Activated CD4-positive, alpha-beta T cell treated with anti-CD3 and anti-CD28 coated beads, Interleukin-2, amount 50 U/mL, for 4 hours (primary cell): ENCODE measurements around the gene ALS2CL.

ENCODE experiments used
- DNase-seq, 2 experiments: peaks; one replicate each; pipeline ENCODE4 v3.0.0-alpha.2; 2020

The ALS2CL gene

DNA sequence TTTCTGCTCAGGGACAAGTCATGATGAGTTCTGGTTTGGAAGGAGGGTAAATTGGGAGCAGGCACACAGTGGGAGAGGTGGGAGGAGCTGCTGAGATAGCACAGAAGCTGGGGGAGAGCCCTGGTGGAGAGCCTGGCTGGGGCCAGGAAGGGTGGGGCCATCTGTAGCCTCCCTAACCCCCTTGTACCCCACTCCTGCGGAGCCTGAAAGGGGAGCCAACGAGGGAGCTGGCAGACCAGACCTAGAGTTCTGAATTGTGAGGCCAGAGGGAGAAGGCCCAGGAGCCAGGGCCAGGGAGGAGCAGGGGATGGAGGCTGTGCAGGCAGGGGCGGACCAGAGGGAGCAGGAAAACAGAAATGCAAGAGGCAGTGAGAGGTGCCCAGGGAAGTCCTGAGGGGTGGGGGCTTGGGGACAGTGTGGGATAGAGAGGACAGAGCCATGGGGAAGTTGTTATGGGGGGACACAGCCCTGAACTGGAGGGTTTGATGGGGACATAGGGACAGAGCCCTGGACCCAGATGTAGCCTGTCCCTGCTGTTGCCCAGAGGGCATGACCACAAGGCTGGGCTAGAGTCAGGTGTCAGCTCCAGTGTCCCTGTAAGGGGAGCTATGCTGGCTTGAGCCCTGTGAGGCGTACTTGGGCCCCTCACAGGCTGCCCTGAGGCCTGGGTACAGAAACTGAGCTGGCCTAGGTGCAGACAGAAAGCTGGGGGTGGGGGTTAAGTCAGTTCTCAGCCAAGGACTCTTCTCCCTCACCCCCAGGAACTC, 8.9 kb upstream of the ALS2CL start:
- no peak for DNase-seq

DNA sequence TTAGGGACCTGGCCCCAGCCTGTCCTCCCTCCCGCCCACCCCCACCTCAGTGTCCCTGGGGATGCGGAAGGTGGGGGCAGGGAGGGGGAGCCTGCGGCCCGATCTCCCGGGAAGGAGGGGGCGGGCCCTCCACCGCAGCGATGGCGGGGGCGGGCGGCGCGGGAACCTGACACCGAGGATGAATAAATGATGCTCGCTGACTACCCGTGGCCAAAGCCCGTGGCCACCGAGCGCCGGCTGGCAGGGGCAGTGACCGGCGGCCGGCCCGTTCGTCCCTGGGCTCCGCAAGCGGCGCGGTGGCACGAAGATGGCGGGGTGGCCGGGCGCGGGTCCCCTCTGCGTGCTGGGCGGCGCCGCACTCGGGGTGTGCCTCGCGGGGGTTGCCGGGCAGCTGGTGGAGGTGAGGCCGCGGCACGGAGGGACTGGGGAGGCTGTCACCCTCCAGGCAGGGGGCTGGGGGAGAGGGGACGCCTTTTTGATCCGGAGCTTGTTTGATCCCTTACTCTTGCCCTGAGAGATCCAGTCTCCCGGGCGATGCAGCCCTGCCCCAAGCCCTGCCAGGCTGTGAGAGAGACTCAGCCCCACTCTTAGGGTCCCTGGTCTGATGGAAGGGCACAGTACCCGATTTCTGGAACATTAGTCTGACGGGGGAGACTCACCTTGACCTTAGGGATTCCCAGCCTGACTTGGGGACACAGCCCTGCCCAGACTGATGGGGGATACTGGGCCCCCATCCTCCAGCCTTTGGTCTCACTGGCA, 7.9 kb upstream of the ALS2CL start, which contains the start of gene TMIE:
TSS of gene TMIE (plus strand) at position 212 of the 759 bp plus-strand sequence. CDS start at position 308, 96 bp downstream.
- no peak for DNase-seq

DNA sequence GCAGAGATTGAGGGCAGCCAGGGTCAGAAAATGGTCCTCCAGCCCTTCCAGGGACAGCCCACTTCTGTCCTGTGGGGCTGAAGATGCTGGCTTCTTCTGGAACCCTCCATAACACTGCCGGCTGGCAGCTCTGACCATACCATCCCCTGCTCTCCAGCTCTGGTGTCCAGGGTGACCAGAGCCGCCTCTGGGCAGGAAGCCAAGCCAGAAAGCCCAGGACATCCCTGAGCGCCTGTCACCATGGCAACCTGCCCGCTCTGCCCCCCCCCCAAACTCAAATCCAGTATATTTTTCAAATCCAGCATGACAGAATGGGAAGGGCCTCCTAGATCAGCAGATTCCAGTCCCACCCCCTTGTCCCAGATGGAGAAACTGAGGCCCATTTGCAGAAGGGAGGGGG, 7.3 kb upstream of the ALS2CL start:
- DNase-seq, result no peak

DNA sequence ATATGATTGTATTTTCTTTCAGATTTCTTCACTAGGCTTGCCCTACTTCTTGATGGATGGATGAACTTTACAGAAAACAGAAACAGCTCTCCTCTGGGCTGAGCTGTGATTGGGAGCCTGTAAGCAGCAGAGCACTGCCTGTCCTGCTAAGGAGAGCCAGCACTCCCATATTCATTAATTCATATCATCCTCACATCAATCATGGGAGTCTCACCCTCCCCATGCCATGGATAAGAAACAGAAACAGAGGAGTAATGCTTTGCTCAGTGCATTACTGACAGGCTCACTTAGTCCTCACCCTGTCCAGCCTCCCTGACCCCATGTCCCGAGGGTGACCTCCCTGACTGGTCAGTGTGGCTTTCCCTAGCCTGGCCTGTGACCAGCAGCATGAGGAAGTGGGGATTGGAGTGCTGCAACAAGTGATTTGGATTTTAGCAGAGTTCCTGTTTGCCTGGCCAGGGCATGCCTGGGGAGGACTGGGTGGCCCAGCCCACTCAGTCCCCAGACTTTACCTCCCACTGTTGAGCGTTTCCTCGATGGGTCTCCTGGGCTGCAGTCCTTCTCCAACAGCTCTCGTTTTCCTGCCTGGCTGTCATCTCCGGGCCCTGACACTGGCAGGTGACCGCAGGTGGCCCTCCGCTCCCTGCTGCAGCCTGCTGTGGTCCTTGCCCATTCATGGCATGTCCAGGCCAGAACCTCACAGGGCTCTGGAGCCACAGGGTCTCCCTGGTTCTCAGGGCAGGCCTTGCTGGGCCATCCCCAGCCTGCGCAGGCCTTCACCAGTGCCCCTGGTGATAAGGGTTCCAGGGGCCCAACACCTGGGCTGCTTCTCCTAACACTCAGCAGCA, 6.4 kb upstream of the ALS2CL start:
- no peak for DNase-seq

DNA sequence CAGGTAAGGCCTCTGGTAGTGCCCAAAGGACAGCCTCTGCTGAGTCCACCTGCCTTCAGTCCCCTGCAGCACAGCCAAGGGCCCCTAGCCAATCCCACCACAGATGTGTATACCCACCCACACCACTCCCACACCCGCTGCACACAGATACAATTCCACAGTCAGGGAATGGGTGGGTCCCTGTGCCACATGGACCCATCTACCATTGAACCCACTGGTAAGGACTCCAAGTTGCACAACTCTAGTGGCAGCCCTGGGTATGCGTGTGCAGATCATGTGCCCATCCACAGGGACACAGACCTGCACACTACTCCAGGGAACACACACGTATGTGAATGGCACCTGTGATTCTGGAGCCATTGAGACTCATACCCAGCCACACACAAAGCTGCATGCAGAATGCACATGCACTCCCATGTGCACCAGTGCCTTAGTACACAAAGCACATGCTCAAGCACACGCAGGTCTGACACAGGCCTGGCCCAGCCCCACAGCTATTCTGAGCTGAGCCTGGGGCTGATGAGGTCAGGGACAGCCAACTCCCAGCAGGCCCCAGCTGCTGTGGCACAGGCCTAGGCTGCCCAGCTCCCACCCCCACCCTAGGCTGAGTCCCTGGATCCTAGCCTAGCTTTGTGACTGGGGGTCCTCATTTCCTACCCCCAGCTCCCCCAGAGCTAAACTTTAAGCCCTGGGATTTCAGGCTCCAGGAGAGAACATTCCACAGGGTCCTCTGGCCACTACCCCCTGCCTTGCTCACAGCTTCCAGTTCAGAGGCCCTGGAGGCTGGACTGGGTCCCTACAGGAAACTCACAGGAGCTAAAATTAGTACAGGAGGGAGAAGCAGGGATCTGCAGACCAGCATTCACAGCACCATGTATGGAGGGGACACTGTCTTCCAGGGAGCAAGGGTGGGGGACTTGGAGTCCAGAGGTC, 2.7 kb upstream of the ALS2CL start:
- no peak for DNase-seq

DNA sequence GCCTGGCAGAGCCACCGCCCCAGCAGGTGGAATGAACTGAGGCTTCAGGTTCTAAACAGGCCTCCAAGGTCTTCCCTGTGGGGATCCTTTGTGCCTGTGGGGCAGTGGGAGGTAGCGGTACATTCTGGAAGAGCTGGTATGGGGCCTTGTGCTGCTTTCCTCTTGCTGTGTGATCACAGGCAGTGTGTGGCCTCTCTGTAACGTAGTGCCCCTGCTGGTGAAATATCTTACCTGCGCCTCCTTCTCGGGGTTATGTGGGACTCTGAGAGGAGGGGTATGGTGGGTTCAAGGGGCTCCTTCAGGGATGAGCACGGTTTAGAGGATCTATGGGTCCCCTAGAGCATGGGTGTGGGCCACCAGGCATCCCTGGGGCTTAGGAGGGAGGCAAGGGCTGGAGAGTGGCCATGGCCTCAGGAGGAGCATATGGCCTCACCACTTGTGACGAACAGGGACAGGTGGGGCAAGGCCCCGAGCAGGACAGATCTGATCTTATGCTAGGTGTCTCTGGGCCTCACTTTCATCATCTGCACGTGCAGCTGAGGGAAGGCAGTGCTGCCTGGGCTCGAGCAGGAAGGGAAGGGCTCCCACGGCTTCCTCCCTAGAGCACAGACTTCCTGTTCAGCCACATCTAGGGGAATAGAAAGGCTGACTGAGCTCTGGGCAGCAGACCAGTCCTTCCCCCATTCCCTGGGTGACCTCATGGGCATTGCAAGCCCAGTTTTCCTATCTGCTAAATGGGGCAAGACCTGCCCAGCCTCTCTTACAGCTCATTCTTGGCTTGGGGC, 1.9 kb upstream of the ALS2CL start:
- peak; percentile 41 to 46 for DNase-seq

DNA sequence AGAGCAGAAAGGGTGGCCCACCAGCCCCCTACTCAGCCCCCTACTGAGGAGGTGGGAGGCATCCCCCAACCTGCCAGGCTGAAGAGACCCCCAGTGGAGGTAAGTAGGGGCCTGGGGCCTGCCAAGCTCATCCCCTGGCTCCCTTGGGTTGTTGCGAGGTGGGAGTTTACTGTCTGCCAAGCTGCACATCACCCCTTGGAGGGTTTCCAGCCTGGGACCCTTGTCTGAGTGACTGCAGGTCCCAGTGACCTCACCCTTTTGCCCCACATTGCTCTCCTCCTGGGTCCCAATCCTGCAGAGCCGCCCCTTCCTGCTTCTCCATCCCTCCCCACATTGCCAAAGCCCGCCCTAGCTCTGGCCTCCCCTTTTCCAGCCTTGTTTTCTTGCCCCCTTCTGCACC, 1.0 kb upstream of the ALS2CL start:
- DNase-seq, result no peak

DNA sequence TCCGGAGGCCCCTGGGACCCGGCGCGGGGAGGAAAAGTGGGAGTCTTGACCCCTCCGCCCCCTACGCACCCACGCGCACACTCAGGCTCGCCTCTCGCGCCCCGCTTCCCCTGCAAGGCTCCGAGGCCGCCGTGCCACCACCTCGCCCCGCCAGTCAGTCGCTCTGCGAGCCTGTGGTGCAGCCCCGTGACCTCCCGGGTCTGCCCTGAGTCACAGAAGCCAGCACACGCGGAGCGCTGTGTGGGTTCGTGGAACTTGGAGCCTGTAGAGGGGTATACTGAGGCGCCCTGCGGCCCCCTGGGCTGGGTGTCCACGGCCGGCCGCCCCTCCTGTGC, 380 bp upstream of the ALS2CL start:
- DNase-seq, result peak; percentile 41 to 47

DNA sequence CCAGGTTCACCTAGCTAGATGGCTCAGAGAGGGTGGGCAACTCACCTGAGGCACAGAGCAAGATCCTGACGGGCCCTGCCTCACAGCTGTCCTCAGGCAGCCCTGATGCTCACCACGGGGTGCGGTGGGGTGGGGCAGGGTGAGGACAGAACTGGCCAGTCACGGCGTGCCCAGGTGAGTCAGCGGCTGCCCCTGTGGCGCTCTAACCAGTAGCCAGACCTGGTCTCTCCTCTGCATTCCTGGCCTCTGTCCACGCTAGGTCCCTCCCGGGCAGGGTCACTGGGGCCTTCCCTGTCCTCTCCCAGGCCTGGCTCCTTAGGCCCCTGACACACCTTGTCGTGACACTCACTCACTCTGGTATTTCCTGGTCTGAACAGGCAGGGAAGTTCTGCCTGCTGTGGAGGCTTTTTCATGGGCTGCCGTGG, 901 bp downstream of the ALS2CL start:
- DNase-seq, result no peak

DNA sequence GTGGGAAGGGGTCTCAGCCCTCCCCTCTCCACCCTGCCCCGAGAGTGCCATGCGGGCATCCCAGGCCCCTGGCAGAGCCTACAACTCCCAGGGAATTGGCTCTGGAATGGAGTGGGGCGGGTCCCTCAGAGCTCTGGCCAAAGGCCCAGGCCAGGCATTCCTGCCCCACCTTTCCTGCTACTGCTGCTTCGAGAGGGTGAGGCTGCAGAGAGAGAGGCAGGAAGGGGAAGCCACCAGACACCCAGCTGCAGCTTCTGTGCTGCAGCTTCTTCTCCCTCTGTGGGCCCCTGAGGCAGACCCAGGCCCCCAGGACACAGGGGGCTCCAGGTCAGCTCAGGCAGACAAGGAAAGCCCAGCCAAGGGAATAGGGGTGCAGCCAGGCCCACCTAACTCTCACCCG, 2.7 kb downstream of the ALS2CL start:
- no peak for DNase-seq

DNA sequence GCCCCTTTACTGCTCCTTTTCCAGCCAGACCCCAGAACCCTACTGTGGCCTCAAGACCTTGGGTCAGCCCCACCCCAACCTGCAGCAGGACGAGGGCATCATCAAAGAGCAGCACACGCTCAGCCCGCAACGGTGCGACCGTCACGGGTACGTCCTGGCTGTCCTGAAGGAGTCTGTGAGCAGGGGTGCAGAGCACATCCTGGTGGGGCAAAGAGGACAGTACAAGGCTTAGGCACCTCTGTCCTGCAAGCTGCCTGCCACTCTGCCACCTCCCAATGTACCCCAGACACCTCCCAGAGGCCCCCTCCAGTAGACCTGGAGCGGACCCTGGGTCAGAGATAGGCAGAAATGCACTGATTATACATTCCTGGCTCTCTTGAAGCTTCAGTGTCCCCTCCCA, 8.0 kb downstream of the ALS2CL start:
- no peak for DNase-seq

DNA sequence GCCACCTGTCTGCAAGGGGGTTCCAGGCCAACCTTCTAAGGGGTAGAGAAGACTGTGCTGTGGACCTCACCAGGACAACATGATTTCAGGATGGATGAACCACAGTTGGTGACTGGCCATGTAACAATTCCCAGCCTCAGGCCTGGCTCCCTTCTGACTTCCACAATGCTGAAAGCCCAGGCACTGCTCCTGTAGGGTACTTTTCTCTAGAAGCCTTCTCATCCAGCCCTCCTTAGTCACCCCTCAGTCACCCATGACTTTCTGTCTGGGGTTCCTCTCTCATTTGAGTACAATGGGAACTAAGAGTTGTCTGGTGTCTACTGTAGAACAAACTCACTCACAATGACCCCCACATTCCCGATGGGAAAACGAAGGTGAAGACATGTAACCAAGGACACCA, 8.6 kb downstream of the ALS2CL start:
- no peak for DNase-seq

DNA sequence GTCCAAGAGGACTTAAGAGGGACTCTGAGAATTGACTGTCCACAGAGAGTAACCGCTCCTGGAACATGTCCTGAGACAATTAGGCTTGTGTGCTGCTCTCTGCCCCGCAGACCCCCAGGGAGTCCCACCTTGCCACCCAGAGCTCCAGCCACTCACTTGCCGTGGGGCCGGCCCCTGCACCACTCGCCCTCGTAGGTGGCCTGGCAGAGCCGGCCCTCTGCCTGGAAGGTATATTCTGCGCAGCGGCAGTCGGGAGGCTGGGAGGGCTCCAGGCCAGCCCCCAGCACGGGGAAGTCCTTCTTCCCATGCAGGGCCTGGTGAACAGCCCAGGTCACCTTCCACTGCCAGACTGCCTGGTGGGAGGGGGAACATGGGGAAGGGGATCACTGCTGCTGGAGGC, 10.5 kb downstream of the ALS2CL start:
- DNase-seq, result no peak

DNA sequence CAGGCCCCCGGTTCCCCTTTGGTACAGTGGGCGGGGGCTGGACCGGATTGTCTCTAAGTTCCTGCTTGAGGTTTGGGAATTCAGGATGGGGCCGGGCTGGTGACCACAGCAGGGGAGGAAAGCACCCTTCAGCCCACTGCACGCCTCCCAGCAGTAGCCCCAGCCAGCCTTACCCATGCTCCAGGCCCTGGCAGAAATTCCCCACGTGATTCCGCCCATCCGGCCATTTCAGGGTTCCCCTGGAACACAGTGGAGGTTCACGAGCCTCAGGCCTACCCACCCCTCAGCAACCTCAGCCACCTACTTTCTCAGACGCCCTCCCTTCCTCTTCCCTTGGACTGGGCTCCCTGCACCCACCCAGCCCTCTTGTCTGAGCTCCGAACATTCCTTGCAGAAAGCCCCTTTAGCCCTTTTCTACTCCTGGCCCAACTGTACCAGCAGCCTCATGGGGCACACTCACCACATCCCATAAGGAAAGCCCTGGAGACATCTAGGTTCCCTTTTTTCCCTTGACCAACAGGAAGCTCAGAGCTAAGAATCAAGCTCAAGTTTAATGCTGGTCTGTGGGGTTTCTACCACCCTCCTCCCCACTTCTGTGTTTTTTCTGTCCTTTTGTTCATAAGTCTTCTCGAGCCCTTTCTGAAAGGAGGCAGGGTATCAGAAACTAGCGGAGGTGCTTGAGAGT, 11.5 kb downstream of the ALS2CL start:
- no peak for DNase-seq

DNA sequence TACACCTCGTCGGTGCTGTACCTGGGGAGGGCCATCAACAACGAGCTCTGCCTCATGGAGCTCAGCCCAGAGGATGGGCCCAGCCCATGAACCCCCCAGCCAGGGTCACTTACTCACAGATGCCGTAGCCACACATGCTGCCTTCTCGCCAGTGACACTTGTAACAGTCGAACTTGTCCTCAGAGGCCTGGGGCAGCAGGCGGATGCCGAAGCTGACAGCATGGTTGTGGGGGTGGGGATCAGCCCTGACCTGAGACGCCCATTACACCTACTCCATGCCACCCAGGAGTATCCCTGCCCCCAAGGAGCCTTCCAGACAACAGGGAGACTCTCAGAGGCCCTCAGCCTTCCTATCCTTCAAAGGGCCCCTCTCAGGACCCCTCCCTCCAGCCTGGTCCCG, 12.1 kb downstream of the ALS2CL start:
- no peak for DNase-seq

DNA sequence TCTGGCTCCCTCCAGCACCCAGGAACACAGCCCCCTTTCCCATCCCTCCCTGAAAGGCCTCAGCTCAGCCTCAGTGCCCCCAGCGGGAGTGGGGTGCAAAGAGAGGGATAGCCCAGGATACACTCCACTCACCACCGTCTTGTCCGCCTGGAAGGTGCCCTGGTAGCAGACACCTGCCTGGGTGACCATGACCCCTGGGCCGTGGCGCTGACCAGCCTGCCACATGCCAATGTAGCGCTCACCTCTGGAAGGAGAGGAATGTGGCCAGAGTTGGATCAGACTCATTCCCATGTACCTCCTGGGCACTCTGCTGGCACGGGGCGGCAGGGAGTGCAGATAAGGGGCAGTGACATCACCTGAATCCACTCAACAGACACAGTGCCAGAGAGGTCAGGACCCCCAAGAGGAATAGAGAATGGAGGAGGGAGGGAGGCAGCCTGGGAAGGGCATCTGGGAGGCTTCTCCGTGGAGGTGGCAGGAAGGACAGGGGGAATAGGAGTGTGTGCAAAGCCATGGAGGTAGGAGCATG, 13.1 kb downstream of the ALS2CL start:
- no peak for DNase-seq

DNA sequence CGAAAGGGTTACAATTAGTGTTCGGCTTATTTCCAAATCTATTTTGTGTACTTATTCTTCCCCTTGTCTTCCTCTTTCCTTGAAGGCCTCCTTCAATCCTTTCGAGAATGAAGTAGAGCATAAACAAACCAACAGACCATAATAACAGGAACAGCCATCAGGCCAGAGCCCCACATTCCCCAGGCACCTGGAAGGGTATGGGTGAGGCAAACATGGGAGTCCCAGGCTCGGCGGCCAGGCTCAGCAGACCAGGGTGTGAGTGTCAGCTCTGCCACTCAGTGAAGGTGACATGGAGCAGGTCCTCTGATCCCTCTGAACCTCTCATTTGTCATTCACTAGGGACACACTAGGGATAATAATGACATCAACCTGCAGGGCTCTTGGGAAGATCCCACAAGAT, 13.8 kb downstream of the ALS2CL start:
- no peak for DNase-seq

DNA sequence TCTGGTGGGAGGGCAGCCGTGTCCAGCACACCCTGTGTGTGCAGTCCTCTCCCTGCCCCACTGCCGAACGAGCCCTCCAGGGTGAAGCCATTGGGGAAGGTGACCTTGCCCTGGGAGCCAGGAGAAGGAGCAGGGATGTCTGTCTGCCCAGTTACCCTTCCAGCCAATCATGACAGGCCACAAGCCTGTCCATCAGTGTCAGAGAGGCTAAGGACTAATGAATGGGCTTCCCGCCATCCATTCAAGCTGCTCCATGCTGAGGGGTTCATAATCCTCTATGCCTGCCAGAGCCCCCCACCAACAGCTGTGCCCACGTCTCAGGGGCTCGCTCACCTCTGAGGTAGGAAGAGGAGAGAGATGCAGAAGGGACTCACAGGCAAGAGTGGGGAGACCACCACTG, 15.2 kb downstream of the ALS2CL start:
- no peak for DNase-seq

DNA sequence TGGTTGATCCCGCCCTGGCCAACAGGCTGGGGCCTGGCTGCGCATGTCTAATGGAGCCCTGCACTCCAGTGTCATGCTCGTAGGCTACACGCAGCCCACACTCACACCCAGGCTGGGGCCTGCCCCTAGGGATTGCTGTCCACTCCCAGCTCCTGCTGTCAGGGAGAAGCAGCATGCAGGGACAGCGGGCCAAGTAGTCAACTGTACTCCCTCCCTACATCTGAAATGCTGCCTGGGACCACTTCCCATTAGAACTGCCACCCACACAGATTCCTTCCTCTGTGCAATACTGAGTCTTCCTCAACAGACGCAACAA, 16.1 kb downstream of the ALS2CL start:
- DNase-seq, result no peak

DNA sequence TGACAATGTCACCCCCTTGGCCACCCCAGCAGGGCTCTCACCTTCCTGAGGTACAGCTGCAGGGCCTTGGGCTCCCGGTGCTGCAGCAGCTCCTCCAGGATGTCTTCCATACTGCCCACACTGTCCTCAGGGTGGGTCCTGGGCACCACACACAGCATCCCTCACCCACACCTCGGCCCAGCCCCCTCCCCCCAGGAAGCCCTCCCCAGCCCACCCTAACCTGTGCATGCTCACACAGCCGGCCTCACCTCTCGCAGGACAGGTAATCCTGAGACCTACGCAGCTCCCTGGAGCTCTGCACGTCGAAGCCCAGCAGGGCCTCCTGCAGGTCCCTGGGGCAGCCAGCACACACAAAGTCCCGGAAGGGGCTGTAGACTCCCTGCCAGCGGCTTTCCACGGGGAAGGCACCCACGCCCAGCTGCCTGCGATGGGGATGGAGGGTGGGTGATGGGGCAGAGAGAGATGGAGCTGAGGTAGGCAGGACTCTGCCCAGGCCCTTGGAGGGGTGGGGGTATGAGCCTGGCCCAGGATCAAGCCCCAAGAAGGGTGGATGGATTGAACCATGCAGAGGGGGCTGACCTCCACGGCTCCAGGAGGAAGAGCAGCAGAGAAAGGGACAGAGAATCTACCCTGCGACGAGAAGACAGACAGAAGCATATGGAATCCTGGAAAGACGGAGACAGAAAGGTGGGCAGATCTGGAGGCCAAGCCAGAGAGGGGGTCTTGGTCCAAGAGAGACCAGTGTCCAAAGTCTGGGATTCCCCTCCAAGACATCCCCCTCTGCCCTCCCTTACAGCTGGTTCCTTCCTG, 16.7 kb downstream of the ALS2CL start:
- no peak for DNase-seq
